ENCODE data around the gene DEPDC1B. TPM values are rescaled to one million over a fixed set of nuclear protein-coding genes. Genes with fewer than 3 reads are reported as not detected.
"Not testable (repeated sequence)": the region's sequence is repeated elsewhere in the genome, so short reads cannot be mapped to it uniquely, and the experiment has no call there.

The DEPDC1B gene
- total RNA-seq, 2 experiments from 2014 or later, result 34.2 to 40.3 TPM

- Mint-ChIP-seq H3K27ac (no peak overlapping the region), H3K9me3 (ENCODE audit: low read depth) (no peaks in the 10 kb centered on the region), H3K4me1 (no peaks in the 10 kb centered on the region), H3K4me3 (no peak overlapping the region), H3K27me3 (no peaks in the 10 kb centered on the region), H3K36me3 (ENCODE audit: low read depth) (peaks cover 9% of the 10 kb centered on the region)
- ChIA-PET POLR2A (no interaction called here), CTCF (interaction anchor here (0.7 kb wide), 1 partner anchor 63 kb away, joined by 3 read pairs; no protein-coding TSS in a partner anchor)
- ATAC-seq, result no peak
- intact Hi-C loops (cut with DNase I, micrococcal nuclease), result no loop called here
- DNase-seq, result no peak
Observed at GRCh38 chr5:60639544-60639943, 60.4 kb downstream of the DEPDC1B start.

GRCh38 chr5:60638300-60638699 lies 61.7 kb downstream of the DEPDC1B start:
- CTCF ChIA-PET, result no interaction called here
- H3K27me3 Mint-ChIP-seq, result no peaks in the 10 kb centered on the region

GRCh38 chr5:60636644-60637043 lies 63.3 kb downstream of the DEPDC1B start:
- H3K4me3 Mint-ChIP-seq, result no peak overlapping the region
- DNase-seq (no peak), ATAC-seq (no peak)
- no peak overlapping the region for H3K27ac Mint-ChIP-seq
- CTCF ChIA-PET, result no interaction called here
- H3K27me3 Mint-ChIP-seq, result no peaks in the 10 kb centered on the region
- H3K36me3 Mint-ChIP-seq (ENCODE audit: low read depth), result peaks cover 7% of the 10 kb centered on the region
- POLR2A ChIA-PET, result no interaction called here
- H3K4me1 Mint-ChIP-seq, result no peaks in the 10 kb centered on the region
- intact Hi-C loops (cut with DNase I, micrococcal nuclease), result no loop called here
- H3K9me3 Mint-ChIP-seq (ENCODE audit: low read depth), result no peaks in the 10 kb centered on the region

More at GRCh38 chr5:60638300-60638699, 61.7 kb downstream of the DEPDC1B start:
- intact Hi-C loops (cut with DNase I, micrococcal nuclease), result no loop called here
- no peak for ATAC-seq
- H3K4me3 Mint-ChIP-seq, result no peak overlapping the region
- H3K9me3 Mint-ChIP-seq (ENCODE audit: low read depth), result no peaks in the 10 kb centered on the region
- peaks cover 9% of the 10 kb centered on the region for H3K36me3 Mint-ChIP-seq (ENCODE audit: low read depth)
- H3K4me1 Mint-ChIP-seq, result no peaks in the 10 kb centered on the region
- no peak overlapping the region for H3K27ac Mint-ChIP-seq
- no peak for DNase-seq
- POLR2A ChIA-PET, result no interaction called here

- Mint-ChIP-seq H3K27me3 (no peaks in the 10 kb centered on the region), H3K27ac (no peak overlapping the region), H3K9me3 (ENCODE audit: low read depth) (no peaks in the 10 kb centered on the region), H3K4me1 (no peaks in the 10 kb centered on the region), H3K4me3 (no peak overlapping the region), H3K36me3 (ENCODE audit: low read depth) (peaks cover 7% of the 10 kb centered on the region)
- DNase-seq (no peak), ATAC-seq (no peak)
- intact Hi-C loops (cut with DNase I, micrococcal nuclease), result no loop called here
- ChIA-PET CTCF (no interaction called here), POLR2A (no interaction called here)
Observed at GRCh38 chr5:60636001-60636400, 64.0 kb downstream of the DEPDC1B start.

- ChIA-PET POLR2A (no interaction called here), CTCF (no interaction called here)
- Mint-ChIP-seq H3K4me1 (no peaks in the 10 kb centered on the region), H3K27me3 (no peaks in the 10 kb centered on the region), H3K9me3 (ENCODE audit: low read depth) (no peaks in the 10 kb centered on the region), H3K27ac (no peak overlapping the region), H3K36me3 (ENCODE audit: low read depth) (peaks cover 6% of the 10 kb centered on the region), H3K4me3 (no peak overlapping the region)
- no peak for ATAC-seq
- intact Hi-C loops (cut with DNase I, micrococcal nuclease), result no loop called here
- no peak for DNase-seq
Observed at GRCh38 chr5:60634051-60634450, 65.9 kb downstream of the DEPDC1B start.

- ATAC-seq, result no peak
- Mint-ChIP-seq H3K27ac (no peak overlapping the region), H3K9me3 (ENCODE audit: low read depth) (no peaks in the 10 kb centered on the region), H3K27me3 (no peaks in the 10 kb centered on the region), H3K4me3 (no peak overlapping the region), H3K36me3 (ENCODE audit: low read depth) (peaks cover 6% of the 10 kb centered on the region), H3K4me1 (no peaks in the 10 kb centered on the region)
- ChIA-PET CTCF (no interaction called here), POLR2A (no interaction called here)
- DNase-seq, result no peak
- intact Hi-C loops (cut with DNase I, micrococcal nuclease), result no loop called here
Observed at GRCh38 chr5:60633341-60633740, 66.6 kb downstream of the DEPDC1B start.

GRCh38 chr5:60632153-60632552 lies 67.8 kb downstream of the DEPDC1B start:
- no peak overlapping the region for H3K27ac Mint-ChIP-seq
- H3K4me1 Mint-ChIP-seq, result no peaks in the 10 kb centered on the region
- no peak overlapping the region for H3K4me3 Mint-ChIP-seq
- intact Hi-C loops (cut with DNase I, micrococcal nuclease), result no loop called here
- peaks cover 5% of the 10 kb centered on the region for H3K36me3 Mint-ChIP-seq (ENCODE audit: low read depth)
- no peaks in the 10 kb centered on the region for H3K9me3 Mint-ChIP-seq (ENCODE audit: low read depth)
- ATAC-seq (no peak), DNase-seq (no peak)
- ChIA-PET POLR2A (no interaction called here), CTCF (interaction anchor here (0.5 kb wide), 1 partner anchor 260 kb away, joined by 3 read pairs; no protein-coding TSS in a partner anchor)
- no peaks in the 10 kb centered on the region for H3K27me3 Mint-ChIP-seq

- ATAC-seq (no peak), DNase-seq (no peak)
- Mint-ChIP-seq H3K9me3 (ENCODE audit: low read depth) (no peaks in the 10 kb centered on the region), H3K27ac (no peak overlapping the region), H3K4me3 (no peak overlapping the region), H3K27me3 (no peaks in the 10 kb centered on the region), H3K4me1 (no peaks in the 10 kb centered on the region), H3K36me3 (ENCODE audit: low read depth) (peaks cover 2% of the 10 kb centered on the region)
- ChIA-PET CTCF (no interaction called here), POLR2A (no interaction called here)
- intact Hi-C loops (cut with DNase I, micrococcal nuclease), result no loop called here
Observed at GRCh38 chr5:60630836-60631235, 69.1 kb downstream of the DEPDC1B start.

GRCh38 chr5:60630179-60630578 lies 69.8 kb downstream of the DEPDC1B start:
- no peak for DNase-seq
- Mint-ChIP-seq H3K4me1 (no peaks in the 10 kb centered on the region), H3K27ac (no peak overlapping the region), H3K27me3 (no peaks in the 10 kb centered on the region), H3K9me3 (ENCODE audit: low read depth) (no peaks in the 10 kb centered on the region), H3K36me3 (ENCODE audit: low read depth) (peaks cover 2% of the 10 kb centered on the region), H3K4me3 (no peak overlapping the region)
- no peak for ATAC-seq
- intact Hi-C loops (cut with DNase I, micrococcal nuclease), result no loop called here
- ChIA-PET CTCF (no interaction called here), POLR2A (no interaction called here)

- intact Hi-C loops (cut with DNase I, micrococcal nuclease); POLR2A ChIA-PET; H3K27me3 Mint-ChIP-seq; H3K9me3 Mint-ChIP-seq (ENCODE audit: low read depth); H3K4me3 Mint-ChIP-seq; H3K36me3 Mint-ChIP-seq (ENCODE audit: low read depth); H3K4me1 Mint-ChIP-seq; ATAC-seq; H3K27ac Mint-ChIP-seq; DNase-seq: not testable (repeated sequence)
- CTCF ChIA-PET, result interaction anchor here (0.5 kb wide), 1 partner anchor 827 kb away, joined by 3 read pairs; no protein-coding TSS in a partner anchor
Observed at GRCh38 chr5:60624875-60625274, 75.1 kb downstream of the DEPDC1B start.

- H3K27me3 Mint-ChIP-seq; intact Hi-C loops (cut with DNase I, micrococcal nuclease); H3K36me3 Mint-ChIP-seq (ENCODE audit: low read depth); H3K9me3 Mint-ChIP-seq (ENCODE audit: low read depth); POLR2A ChIA-PET; H3K4me3 Mint-ChIP-seq; ATAC-seq; CTCF ChIA-PET; H3K4me1 Mint-ChIP-seq; DNase-seq; H3K27ac Mint-ChIP-seq: not testable (repeated sequence)
Observed at GRCh38 chr5:60620752-60621151, 79.2 kb downstream of the DEPDC1B start.

GRCh38 chr5:60613826-60614225 lies 86.1 kb downstream of the DEPDC1B start:
- H3K9me3 Mint-ChIP-seq (ENCODE audit: low read depth), result no peaks in the 10 kb centered on the region
- H3K27me3 Mint-ChIP-seq, result no peaks in the 10 kb centered on the region
- H3K36me3 Mint-ChIP-seq (ENCODE audit: low read depth), result no peaks in the 10 kb centered on the region
- ChIA-PET POLR2A (interaction anchor here (0.6 kb wide), 1 partner anchor 2000 kb away, joined by 3 read pairs; no protein-coding TSS in a partner anchor), CTCF (no interaction called here)
- no peak overlapping the region for H3K27ac Mint-ChIP-seq
- H3K4me1 Mint-ChIP-seq, result peaks cover 4% of the 10 kb centered on the region
- DNase-seq, result no peak
- ATAC-seq, result no peak
- H3K4me3 Mint-ChIP-seq, result no peak overlapping the region
- intact Hi-C loops (cut with DNase I, micrococcal nuclease), result no loop called here
